ENCODE results near the gene CNTLN. TPM values are rescaled to one million over a fixed set of nuclear protein-coding genes. Genes with fewer than 3 reads are reported as not detected.
A peak's percentile ranks its signal among the peaks of the same experiment; 100 is the strongest.

CNTLN gene
- total and polyA plus RNA-seq, 2 experiments from 2014 or later = 17.7 to 21.8 TPM

- ATAC-seq (no peak), DNase-seq (ENCODE audit: low spot score) (no peak)
- Histone ChIP-seq H2AFZ (no peak overlapping the region), H3K4me3 (no peak overlapping the region), H3K4me1 (ENCODE audit: insufficient read depth) (peaks cover 4% of the 10 kb centered on the region), H3K36me3 (ENCODE audit: insufficient read depth) (no peaks in the 10 kb centered on the region), H4K20me1 (replicated peaks; ENCODE audit: insufficient read depth) (no peaks in the 10 kb centered on the region), H3K79me2 (replicated peaks; ENCODE audit: insufficient read depth) (no peaks in the 10 kb centered on the region), H3K4me2 (peak overlapping the region; percentile 41), H3K9me2 (ENCODE audit: insufficient read depth) (no peaks in the 10 kb centered on the region), H3K27me3 (ENCODE audit: insufficient read depth) (no peaks in the 10 kb centered on the region), H3K27ac (ENCODE audit: low read depth) (no peak overlapping the region), H3F3A (replicated peaks; ENCODE audit: low read depth) (no peaks in the 10 kb centered on the region)
- Mint-ChIP-seq H3K27ac (peak overlapping the region; percentile 79), H3K4me3 (no peak overlapping the region), H3K27me3 (ENCODE audit: insufficient read depth, low read depth, poor library complexity) (no peaks in the 10 kb centered on the region), H3K9me3 (no peaks in the 10 kb centered on the region), H3K36me3 (ENCODE audit: low read depth) (no peaks in the 10 kb centered on the region), H3K4me1 (peaks cover 4% of the 10 kb centered on the region; the same call in 2 of the 3 replicates)
- TF ChIP-seq REST (IDR thresholded peaks at IDR 0.05; ENCODE audit: unreplicated experiment) (no peak), EZH2 (IDR thresholded peaks at IDR 0.05; ENCODE audit: low read depth, unreplicated experiment) (no peak), CTCF (conservative IDR thresholded peaks at IDR 0.05; ENCODE audit: low read depth in 2 of 2) (no peak), STAT1 (IDR thresholded peaks at IDR 0.05; ENCODE audit: unreplicated experiment) (no peak), CREB1 (CRISPR knock-in tag; IDR thresholded peaks at IDR 0.05; ENCODE audit: low read depth) (no peak), ZNF462 (CRISPR knock-in tag; IDR thresholded peaks at IDR 0.05) (no peak), EZH2phosphoT487 (IDR thresholded peaks at IDR 0.05; ENCODE audit: unreplicated experiment) (no peak), JUNB (IDR thresholded peaks at IDR 0.05; ENCODE audit: unreplicated experiment) (no peak), ETS1 (IDR thresholded peaks at IDR 0.05) (no peak)
Measured at GRCh38 chr9:17387565-17387964, 252.7 kb downstream of the CNTLN start.
